GM12801 (cell line): ENCODE data around the gene PXT1.

Experiments
- CTCF ChIP-seq: IDR thresholded peaks from one replicate; pipeline ENCODE4 v1.5.1; 2011; ENCODE audit warnings: control low read depth; ENCODE audit not compliant: insufficient read length; ENCODE audit errors: extremely low read depth

PXT1 gene

GRCh38 chr6:36404164-36404563 lies 38.5 kb downstream of the PXT1 start:
- TF ChIP-seq CTCF = no peak

DNA sequence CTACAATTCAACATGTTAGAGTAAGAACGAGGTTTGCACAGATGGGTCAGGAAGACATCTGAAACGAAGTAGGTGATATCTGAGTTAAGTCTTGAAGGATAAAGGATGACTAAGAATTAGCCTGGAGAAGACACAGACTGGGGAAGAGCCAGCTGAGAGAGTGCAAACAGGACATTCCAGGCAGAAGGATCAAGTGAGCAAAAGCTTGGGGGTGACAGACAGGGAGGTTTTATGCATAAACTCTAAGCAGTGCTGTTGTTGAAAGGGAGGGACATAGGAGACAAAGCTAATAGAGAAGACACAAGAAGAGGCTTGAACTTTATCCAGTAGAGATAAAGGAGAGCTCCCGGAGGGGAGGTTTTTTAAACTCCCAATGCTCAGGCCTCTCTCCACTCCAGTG lies 40.2 kb downstream of the PXT1 start:
- TF ChIP-seq CTCF = no peak

GRCh38 chr6:36399970-36400369 lies 42.7 kb downstream of the PXT1 start:
- TF ChIP-seq CTCF = no peak

GRCh38 chr6:36392621-36393020 lies 50.0 kb downstream of the PXT1 start:
- TF ChIP-seq CTCF = no peak

GRCh38 chr6:36389353-36389752 lies 53.3 kb downstream of the PXT1 start:
- no peak for TF ChIP-seq CTCF

- TF ChIP-seq CTCF = no peak
These were observed 55.0 kb downstream of the PXT1 start, which contains the start of gene ETV7 for GRCh38 chr6:36387440-36388303. Gene ETV7, minus strand, starts transcription at chr6:36387669. Its CDS starts 128 bp downstream, at chr6:36387541.

DNA sequence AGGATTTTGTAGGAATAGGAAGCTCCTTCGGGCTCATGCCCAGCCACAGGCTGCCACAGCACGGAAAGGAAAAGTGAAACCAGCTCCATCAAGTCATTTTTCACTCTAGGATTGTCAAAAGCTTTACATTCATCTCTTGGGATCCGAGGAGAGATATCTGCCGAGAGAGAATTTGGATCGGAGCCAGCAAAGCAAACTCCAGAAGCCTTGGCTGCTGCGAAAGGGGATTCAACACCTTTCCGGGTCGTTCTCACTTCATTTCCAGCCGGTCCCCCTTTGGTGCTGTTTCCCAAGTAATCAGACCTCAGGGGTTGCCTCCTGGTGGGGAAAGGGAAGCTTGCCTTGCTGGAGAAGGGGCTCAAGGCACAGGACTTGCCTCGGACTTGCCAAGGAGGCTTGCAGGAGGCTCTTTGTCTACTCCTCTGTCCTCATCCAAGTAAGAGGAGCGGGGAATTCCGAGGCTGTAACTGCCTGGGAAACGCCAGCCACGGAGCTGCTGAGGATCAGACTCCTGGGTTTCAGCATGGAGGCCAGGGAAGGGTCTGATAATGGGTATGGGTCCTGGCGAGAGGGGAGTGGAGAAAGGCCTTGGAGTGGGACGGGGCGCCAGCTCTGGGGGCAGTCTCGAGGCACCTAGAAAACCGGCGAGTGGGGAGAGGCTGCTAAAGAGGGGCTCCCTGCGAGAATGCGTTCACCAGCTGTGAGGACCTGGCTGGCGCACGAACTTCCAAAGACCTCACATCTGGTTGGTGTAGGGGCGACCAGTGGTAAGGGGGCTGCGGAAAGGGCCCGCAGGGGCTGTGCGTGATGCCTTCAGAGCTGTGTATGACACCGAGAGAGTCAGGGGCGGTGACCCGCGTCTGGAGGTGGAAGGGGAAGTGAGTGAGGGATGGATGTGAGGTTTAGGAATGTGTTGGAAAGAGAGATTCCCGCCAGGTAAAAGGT lies 55.9 kb downstream of the PXT1 start:
- no peak for TF ChIP-seq CTCF
